Hematopoietic multipotent progenitor cell treated with erythropoietin and hydrocortisone succinate and interleukin-3 and kit ligand, for 15 days (in vitro differentiated cells): Measurements from ENCODE around the gene CD19.

Experiments
- DNase-seq: peaks from one replicate; pipeline ENCODE4 v3.0.0-alpha.2; 2015; ENCODE audit warnings: low spot score

Gene CD19

DNA sequence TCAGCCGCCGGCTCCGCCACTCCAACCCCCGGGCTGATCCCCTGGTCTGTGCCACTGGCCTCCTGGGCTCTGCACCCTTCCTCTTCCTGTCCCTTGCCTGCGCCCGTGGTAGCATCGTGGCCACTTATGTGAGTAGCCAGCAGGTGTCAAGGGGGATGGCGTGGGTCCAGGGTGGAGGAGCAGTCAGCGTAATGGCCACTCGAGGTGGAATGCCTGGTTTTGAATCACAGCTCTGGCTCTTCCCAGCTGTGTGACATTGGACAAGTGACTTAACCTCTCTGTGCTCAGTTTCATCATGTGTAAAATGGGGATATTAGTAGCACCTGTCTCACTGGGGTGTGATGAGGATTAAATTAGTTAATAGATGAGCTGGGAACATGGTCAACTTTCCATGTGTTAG lies 50.6 kb downstream of the CD19 start:
- no peak for DNase-seq

DNA sequence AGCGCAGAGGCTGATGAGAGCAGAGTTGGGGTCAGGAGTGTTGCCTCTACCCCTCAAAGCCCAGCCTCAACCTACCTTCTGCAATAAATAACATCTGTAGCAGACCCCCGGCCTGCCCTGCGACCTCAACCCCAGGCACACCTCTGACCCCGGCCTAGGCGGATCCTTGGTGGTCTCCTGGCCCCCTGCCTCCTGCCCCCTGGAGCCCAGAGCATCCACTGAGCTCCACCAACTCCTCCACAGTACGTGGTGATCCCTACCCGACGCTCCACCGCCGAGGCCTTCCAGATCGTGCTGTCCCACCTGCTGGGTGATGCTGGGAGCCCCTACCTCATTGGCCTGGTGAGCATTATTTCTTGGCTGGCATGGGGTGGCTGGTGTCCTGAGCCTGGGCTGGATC lies 51.2 kb downstream of the CD19 start:
- no peak for DNase-seq

DNA sequence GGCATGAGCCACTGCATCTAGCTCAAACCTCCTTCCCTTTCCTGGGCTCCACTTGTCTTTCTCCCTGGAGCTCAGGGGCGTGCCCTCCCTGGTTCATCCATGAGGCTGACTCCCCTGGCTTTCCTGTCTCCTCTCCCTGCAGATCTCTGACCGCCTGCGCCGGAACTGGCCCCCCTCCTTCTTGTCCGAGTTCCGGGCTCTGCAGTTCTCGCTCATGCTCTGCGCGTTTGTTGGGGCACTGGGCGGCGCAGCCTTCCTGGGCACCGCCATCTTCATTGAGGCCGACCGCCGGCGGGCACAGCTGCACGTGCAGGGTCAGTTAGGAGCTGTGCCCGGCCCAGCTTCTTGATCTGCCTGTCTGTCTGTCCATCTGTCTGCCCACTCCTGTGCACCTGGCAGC lies 51.9 kb downstream of the CD19 start:
- DNase-seq, result no peak

DNA sequence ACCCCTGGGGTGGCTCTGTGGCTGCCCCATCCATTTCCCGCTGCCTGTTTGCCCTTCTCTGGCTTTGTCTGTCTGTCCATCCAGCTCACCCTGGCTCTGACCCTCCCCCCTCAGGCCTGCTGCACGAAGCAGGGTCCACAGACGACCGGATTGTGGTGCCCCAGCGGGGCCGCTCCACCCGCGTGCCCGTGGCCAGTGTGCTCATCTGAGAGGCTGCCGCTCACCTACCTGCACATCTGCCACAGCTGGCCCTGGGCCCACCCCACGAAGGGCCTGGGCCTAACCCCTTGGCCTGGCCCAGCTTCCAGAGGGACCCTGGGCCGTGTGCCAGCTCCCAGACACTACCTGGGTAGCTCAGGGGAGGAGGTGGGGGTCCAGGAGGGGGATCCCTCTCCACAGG lies 52.3 kb downstream of the CD19 start:
- DNase-seq, result no peak

DNA sequence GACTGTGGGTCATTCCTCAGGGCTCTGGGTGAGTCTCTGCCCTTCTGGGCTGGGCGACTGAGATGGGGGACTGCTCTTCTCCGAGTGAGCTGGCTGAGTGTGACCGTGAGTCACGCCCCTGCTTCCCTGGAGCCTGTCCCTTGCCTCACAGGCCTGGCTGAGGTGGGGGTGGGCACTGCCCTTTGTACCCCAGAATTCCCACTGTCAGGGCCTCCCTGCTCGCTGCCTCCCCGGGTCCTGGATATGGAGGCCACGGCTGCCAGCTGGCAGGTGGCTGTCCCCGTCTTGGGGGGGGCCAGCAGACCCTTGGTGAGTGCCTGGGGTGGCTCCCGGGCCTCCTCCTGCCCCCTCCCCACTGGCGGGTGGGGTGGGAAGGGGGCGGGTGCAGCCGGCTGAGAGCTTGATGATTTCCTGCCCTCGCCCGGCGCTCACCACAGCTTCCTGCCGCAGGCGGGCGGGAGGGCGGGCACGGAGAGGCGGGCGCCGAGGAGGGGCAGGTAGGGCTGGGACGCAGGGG lies 52.9 kb downstream of the CD19 start, which contains the start of gene LAT:
Gene LAT, plus strand, starts transcription at position 434 of the 517 bp plus-strand sequence. CDS start 366 bp downstream, outside the sequence.
- DNase-seq, result no peak

DNA sequence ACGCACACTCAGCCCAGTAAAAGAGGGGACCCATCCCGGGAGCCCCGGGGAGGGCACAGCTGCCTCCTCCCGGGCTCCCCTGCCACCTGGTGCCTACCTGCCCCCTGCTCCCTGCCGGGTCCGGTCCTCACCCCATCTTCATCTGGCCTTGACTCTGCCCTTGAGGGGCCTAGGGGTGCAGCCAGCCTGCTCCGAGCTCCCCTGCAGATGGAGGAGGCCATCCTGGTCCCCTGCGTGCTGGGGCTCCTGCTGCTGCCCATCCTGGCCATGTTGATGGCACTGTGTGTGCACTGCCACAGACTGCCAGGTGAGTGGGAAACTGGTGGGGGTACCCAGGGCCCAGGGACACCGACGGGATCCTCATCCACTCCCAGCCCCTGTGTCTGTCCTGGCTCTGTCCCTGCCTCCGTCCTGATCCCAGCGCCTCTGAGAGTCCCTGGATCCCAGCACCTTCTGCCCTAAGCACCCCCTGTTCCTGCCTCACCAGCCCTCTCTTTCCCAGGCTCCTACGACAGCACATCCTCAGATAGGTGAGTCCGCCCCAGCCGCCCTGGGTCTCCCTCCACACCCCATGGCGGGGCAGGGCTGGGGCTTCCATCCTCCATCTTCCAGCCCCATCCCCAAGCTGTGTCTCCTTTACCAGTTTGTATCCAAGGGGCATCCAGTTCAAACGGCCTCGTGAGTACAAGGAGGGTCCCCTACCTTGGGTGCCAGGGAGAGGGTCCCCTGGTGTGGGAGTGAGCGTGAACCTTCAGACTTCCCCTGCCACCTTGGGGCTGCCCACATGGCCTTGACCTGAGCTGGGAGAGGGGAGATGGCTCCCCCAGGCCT lies 53.7 kb downstream of the CD19 start:
- DNase-seq, result no peak

DNA sequence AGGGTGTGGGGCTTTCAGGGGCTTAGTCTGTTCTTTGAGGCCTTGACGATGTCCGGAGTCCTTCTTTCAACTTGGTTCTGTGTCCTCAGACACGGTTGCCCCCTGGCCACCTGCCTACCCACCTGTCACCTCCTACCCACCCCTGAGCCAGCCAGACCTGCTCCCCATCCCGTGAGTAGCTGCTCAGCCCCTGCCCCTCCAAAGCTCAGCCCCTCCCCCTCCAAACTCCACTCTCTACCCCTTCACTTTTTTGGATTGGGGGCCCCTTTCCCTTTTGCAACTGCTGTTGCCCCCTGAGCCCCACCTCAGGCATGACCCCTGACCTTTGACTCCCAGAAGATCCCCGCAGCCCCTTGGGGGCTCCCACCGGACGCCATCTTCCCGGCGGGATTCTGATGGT lies 54.3 kb downstream of the CD19 start:
- DNase-seq, result no peak

DNA sequence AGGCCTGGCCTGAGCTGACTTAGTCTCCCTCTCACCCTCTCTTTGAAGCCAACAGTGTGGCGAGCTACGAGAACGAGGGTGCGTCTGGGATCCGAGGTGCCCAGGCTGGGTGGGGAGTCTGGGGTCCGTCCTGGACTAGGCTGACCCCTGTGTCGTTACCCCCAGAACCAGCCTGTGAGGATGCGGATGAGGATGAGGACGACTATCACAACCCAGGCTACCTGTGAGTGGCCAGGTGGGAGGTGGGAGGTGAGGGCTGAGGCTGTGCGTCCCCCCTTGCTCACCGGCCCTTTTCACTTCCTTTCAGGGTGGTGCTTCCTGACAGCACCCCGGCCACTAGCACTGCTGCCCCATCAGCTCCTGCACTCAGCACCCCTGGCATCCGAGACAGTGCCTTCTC lies 54.7 kb downstream of the CD19 start:
- DNase-seq, result no peak

DNA sequence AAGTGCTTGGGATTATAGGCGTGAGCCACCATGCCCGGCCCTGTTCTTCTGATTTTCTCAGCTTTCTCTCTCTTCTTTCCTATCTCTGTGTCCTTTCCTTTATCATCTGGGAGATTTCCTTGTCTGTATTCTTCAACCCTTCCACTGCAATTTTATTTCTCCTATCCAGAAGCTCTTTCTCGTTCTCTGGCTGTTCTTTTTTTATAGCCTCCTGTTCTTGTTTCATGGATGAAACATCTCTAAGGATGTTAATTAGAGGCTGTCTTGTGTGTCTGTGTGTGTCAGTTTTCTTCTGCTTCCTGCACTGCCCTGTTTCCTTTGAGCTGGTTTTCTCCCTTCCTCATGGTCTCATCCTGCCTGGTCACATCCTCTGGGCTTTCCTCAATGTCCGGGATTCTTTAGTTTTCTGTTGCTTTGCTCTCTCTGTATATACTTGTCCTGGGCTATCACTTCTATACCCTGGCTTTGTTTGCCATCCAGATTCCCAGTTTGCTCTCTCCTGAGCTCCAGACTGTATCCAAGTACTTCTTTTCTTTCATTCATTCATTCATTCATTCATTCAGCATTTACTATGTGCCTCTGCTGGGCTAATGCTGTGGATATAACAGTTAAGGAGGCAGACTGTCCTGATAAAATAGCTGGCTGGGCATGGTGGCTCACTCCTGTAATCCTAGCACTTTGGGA lies 55.5 kb downstream of the CD19 start:
- no peak for DNase-seq
